GM19023 (cell line): ENCODE measurements around the gene EPDR1.

Experiments
- ATAC-seq: cut with Tn5 transposase; IDR thresholded peaks from one replicate; pipeline ENCODE4 v1.9.1; 2021; ENCODE audit warnings: mild to moderate bottlenecking, moderate library complexity; ENCODE audit not compliant: unreplicated experiment

Gene EPDR1

DNA sequence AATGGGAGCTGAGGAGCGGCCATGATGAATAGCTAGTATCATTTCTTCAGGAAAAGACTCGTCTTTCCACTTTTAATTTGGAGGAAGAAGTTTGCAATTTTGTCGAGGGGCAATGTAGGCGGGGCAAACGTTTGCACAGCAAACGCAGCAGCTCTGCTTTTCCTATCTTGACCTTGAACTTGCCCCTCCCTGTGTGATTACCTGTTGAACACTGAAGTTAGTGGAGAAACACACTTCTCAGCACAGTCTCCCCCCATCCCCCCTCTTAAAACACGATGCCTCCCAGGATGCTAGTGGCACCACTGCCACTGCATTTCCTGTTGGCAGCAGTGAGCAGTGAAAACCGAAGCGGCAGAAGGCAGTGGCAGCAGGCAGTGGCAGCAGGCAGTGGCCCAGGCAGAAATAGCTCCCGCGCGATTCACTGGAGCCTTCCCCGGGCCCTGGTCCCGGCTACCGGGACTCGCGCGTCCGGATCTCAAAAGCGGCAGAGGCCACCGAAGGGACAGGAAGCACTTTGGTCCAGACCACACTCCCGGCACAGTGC, at the start of gene EPDR1:
Gene EPDR1 (plus strand): TSS at position 336 of the 544 bp plus-strand sequence. CDS start 300 bp downstream, outside the sequence.
- ATAC-seq = peak; percentile 49

- ATAC-seq = no peak
Observed at GRCh38 chr7:37882086-37882485, 38.4 kb upstream of the EPDR1 start.

- no peak for ATAC-seq
Observed at GRCh38 chr7:37893359-37893758, 27.1 kb upstream of the EPDR1 start.

DNA sequence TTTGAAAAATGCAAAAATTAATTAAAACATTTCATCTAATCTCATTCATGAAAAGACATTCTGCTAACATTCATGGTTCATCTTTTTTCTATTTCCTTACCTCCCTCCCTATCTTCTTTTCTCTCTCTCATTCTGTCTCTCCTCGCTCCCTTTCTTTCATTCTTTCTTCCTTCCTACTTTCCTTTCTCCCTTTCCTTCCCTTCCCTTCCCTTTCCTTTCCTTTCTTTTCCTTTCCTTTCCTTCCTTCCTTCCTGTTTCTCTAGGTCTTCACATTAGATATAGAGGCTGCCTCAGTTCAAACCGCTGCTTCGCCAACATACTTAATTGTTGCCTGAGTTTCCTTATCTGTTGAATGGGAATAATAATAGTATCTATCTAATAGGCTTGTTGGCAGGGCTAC, 25.8 kb upstream of the EPDR1 start:
- no peak for ATAC-seq

GRCh38 chr7:37899712-37900247, 20.7 kb upstream of the EPDR1 start:
- ATAC-seq = no peak

DNA sequence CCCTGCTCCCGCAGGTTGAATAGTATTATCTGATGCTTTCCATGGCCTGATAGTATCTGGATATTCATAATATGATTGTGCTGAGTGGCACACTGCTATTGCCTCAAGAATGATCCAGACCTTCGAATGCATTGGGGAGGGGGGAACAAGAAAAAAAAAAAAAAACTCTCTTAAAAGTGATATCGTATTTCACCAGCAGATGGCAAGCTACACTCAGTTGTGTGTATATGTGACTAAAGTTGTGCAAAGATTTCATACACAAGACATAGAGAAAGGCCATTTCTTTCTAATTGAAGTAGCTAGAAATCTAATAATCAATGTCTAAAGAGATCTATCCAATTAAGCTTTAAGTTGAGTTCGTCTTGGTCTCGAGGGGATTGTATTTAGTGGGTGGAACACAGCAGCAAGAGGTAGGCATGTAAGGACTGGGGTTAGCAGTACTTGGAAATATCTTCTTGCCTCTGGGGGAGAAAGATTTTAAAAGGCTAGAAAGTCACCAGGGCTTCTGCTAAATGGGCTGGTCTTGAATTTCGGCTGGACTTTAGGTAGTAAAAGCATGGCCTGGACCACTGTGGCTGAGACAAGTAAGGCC, 19.1 kb upstream of the EPDR1 start:
- ATAC-seq = no peak

GRCh38 chr7:37901890-37902524, 18.4 kb upstream of the EPDR1 start:
- no peak for ATAC-seq

GRCh38 chr7:37908221-37908788, 12.1 kb upstream of the EPDR1 start:
- ATAC-seq = no peak

DNA sequence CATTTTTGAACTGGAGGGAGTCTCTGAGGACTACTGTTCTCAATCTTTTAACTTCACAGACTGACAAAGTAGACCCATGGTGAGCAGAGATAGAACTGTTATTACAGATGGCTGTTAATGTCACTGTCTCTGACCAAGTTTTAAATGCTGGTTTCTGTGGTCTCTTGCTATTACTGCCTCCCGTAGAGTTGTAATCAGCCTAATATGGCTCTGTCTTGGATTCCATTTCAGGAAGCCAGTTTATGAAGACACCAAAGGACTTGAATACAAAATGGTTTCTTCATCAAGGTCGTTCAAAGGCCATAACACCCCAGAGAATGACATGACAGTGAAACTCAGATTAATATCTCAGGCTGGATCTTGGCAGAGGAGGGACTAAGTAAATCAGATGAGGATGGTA, 7.7 kb upstream of the EPDR1 start:
- ATAC-seq = no peak

DNA sequence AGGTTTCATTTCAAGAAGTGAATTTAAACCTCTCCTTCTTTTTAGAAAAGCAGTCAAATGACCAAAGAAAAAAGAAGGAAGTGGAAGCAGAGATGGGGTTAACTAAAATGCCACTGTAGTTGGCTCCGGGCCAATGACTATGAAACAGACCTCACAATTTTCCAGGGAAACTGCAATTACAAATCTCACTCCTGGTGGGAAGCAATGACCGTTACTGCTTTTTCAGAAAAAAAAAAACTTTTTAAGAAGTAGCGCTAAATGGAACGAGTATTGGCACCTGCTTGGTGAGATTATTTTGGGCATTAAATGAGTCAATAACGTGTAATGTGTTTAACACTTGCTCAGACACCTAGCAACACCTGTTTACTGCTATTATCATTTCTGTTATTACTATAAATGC, 5.0 kb upstream of the EPDR1 start:
- no peak for ATAC-seq

DNA sequence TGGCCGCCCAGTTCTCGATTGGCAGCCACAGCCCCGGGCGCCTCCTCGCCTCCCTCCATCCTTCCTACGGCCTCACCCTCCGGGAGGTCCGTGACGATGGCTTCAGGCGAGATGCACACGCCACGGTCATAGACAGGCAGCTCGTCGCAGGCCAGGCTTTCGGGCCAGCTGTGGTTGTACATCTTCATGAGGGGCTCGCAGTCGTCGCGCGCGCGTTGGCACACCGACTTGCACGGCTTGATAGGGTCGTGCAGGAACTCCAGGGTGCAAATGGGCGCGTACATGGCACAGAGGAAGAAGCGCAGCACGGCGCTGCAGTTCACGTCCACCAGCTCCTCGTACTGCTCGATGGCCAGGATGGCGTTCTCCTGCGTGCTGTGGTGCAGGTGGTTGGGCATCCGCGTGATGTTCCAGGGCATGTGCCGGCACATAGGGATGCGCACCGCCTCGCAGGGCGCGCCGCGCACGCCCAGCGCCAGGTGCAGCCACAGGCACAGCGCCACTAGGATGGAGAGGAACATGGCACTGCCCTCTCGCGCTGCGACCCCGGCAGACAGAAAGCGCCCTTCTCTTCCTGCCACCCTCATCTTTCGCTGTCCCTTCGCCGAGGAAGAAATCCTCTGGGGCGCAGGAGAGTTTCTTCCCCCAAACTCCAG, 4.3 kb upstream of the EPDR1 start:
- ATAC-seq = no peak

GRCh38 chr7:37916673-37917660, 3.5 kb upstream of the EPDR1 start, which contains the start of gene SFRP4:
Gene SFRP4, minus strand, starts transcription at chr7:37916817. Its CDS starts 280 bp downstream, at chr7:37916537.
- ATAC-seq = peak; percentile 31

DNA sequence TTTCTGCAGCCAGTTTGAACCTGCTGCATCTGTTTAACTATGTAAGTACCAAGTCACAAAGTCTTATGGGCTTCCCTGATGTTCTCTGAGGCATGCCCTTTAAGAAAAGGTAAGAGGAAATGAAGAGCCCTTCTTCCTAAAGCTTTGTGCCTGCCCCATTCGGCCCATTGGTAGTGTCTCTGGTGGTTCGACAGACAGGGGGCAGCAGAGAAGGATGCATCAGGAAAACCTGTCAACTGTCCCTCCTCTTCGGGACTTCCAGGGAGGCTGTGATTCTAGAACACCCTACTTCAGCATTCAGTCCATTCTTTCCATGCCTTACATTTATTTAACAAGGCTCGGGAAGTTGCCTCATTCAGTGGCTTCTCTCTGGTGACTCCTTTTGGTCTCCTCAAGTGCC, 1.9 kb upstream of the EPDR1 start:
- no peak for ATAC-seq

DNA sequence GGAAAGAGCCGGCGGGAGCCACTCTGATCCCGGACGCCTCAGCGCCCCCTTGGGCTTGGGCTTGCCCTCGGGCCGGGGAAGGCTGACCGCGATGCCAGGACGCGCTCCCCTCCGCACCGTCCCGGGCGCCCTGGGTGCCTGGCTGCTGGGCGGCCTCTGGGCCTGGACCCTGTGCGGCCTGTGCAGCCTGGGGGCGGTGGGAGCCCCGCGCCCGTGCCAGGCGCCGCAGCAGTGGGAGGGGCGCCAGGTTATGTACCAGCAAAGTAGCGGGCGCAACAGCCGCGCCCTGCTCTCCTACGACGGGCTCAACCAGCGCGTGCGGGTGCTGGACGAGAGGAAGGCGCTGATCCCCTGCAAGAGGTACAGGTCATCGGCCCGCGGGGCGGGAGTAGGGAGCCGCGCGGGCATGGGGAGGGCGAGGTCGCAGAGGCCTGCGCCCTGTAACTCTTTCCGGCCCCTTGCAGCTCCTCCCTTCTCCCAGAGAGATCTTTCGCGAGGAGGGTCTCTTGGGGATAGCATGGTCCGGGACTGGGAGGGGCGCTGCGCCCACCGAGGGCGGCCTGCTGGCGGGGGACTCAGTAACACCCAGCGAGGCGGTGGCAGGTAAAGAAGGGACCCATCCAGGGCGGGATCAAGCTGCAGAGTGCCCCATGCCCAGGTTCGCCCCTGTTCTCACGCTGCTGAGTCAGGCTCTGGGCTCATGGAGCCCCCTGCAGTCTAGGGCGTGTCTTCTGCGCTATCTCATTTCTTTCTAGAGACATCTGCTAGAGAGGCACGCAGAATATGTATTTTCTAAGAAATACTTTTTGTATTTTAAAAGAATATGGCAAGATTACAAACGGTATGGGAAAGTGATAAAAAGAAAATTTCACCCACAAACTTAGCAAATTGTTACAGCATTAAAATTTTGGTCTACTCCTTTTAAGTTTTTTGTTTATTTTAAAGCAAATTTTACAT, 687 bp downstream of the EPDR1 start:
- peak; percentile 58 for ATAC-seq

DNA sequence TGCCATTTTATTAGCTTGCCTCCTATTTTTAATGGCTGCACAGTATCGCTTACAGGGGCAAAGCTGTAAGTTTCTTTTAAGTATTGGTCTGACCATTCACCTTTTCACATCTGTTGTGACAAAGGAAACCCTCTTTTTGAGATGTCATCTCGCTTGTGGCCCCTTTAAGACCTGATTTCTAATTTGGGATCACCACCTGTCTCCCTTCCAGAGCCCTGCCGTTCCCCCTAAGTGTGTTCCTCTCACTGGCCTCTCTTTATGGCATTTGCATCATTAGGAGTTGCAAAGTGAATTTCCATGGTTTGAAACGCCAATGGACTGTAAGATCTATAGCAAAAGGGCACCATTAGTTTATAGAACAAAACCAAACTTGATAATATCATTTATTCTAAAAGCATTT, 1.4 kb downstream of the EPDR1 start:
- ATAC-seq = no peak

GRCh38 chr7:37923996-37924395, 3.6 kb downstream of the EPDR1 start:
- ATAC-seq = no peak

DNA sequence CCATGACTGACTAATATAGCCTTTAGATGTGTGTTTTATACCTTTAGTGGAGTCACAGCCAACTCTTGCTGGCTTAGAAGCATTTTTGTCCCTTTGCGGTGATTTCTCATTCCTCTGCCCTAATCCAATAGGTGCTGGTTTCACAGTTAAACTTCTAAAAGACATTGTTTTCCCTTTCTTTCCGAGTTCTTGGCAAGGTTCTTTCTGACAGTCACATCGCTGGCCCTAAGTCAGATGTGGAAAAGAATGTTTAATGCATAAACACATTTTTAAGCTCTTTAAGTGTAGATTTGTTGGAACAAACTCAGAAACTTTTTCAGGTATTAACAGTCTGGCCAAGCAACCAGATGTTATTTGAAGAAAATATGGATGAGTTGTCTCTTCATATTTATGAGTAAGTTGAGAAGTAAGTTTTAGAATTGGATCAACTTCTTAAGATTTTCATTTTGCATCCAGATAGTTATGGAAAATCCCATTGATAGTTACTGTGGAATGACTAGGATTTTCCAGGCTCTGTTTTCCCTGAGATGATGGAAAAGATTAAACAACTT, 4.1 kb downstream of the EPDR1 start:
- no peak for ATAC-seq

DNA sequence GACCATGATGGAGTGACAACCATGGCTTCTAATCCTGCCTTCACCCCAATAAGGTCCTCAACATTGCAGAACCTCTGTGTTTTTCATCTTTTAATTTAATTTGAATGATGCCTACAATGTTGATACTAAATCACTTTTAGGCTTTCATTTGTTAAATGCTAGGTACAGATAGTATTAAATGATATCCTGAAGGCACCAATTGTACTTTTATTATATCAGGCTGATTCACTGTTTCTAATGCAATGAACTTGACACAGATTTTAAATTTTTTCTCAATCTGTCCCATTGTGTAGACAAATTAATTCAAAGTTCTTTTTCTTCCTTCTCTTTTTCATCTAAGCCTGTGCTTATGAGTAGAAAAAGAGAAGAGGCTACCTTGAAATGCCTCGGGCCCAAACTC, 5.2 kb downstream of the EPDR1 start:
- no peak for ATAC-seq
